Progenitor cell of endocrine pancreas (in vitro differentiated cells): ENCODE results near the gene RNF13. TPM values are rescaled to one million over a fixed set of nuclear protein-coding genes. Genes with fewer than 3 reads are reported as not detected.
"Not testable (repeated sequence)": the region's sequence is repeated elsewhere in the genome, so short reads cannot be mapped to it uniquely, and the experiment has no call there.

ENCODE experiments used
- DNase-seq: peaks from one replicate; pipeline ENCODE4 v3.0.0; 2021; ENCODE audit warnings: low spot score; ENCODE audit not compliant: unreplicated experiment
- H3K27ac Mint-ChIP-seq: 2 replicates; pipeline ENCODE4 v1.8.0; 2021; ENCODE audit warnings: mild to moderate bottlenecking, moderate library complexity, mixed read lengths
- H3K27me3 Mint-ChIP-seq: 2 replicates; pipeline ENCODE4 v1.8.0; 2021; ENCODE audit warnings: mixed read lengths
- H3K36me3 Mint-ChIP-seq: 2 replicates; pipeline ENCODE4 v1.8.0; 2022; ENCODE audit warnings: mixed read lengths; ENCODE audit not compliant: insufficient read depth
- H3K4me1 Mint-ChIP-seq: 2 replicates; pipeline ENCODE4 v1.8.0; 2021; ENCODE audit warnings: low read depth, mixed read lengths
- H3K4me3 Mint-ChIP-seq: 2 replicates; pipeline ENCODE4 v1.8.0; 2021; ENCODE audit warnings: low read depth, mild to moderate bottlenecking, moderate library complexity, mixed read lengths
- H3K9me3 Mint-ChIP-seq: 2 replicates; pipeline ENCODE4 v1.8.0; 2021; ENCODE audit warnings: low read depth, mixed read lengths
- CTCF ChIP-seq: fragments of 200-600 bp; sonication (generic); IDR thresholded peaks from one replicate; pipeline ENCODE4 v1.5.0; 2021; ENCODE audit warnings: antibody characterized with exemption, mild to moderate bottlenecking; ENCODE audit not compliant: unreplicated experiment
- total RNA-seq: library from RNA; stranded (reverse); gene quantifications from 2 replicates; pipeline ENCODE4 v1.2.1, GENCODE V29; 2021

Gene RNF13
- total RNA-seq, 1 donor from 2014 or later = 29.8 TPM

GRCh38 chr3:149826636-149827035 lies 13.6 kb downstream of the RNF13 start:
- DNase-seq = no peak
- peaks cover 9% of the 10 kb centered on the region for H3K36me3 Mint-ChIP-seq
- H3K4me1 Mint-ChIP-seq = no peaks in the 10 kb centered on the region
- H3K9me3 Mint-ChIP-seq = peaks cover 23% of the 10 kb centered on the region
- no peak overlapping the region for H3K27ac Mint-ChIP-seq
- TF ChIP-seq CTCF = no peak
- no peak overlapping the region for H3K4me3 Mint-ChIP-seq
- no peaks in the 10 kb centered on the region for H3K27me3 Mint-ChIP-seq

- H3K27me3 Mint-ChIP-seq = no peaks in the 10 kb centered on the region
- H3K9me3 Mint-ChIP-seq = peaks cover 26% of the 10 kb centered on the region
- no peaks in the 10 kb centered on the region for H3K4me1 Mint-ChIP-seq
- H3K36me3 Mint-ChIP-seq = peaks cover 14% of the 10 kb centered on the region
- DNase-seq = no peak
- no peak overlapping the region for H3K4me3 Mint-ChIP-seq
- TF ChIP-seq CTCF = no peak
- no peak overlapping the region for H3K27ac Mint-ChIP-seq
Measured at GRCh38 chr3:149828390-149828789, 15.4 kb downstream of the RNF13 start.

GRCh38 chr3:149829631-149830030 lies 16.6 kb downstream of the RNF13 start:
- not testable (repeated sequence) for H3K4me3 Mint-ChIP-seq, H3K27me3 Mint-ChIP-seq, DNase-seq, H3K27ac Mint-ChIP-seq, H3K4me1 Mint-ChIP-seq
- Mint-ChIP-seq H3K36me3 (peaks cover 20% of the 10 kb centered on the region), H3K9me3 (peaks cover 33% of the 10 kb centered on the region)

- no peak for DNase-seq
- no peaks in the 10 kb centered on the region for H3K27me3 Mint-ChIP-seq
- H3K27ac Mint-ChIP-seq = no peak overlapping the region
- H3K4me3 Mint-ChIP-seq = no peak overlapping the region
- peaks cover 28% of the 10 kb centered on the region for H3K36me3 Mint-ChIP-seq
- H3K9me3 Mint-ChIP-seq = peaks cover 45% of the 10 kb centered on the region
- no peaks in the 10 kb centered on the region for H3K4me1 Mint-ChIP-seq
- no peak for TF ChIP-seq CTCF
Measured at GRCh38 chr3:149830902-149831301, 17.9 kb downstream of the RNF13 start.

- H3K27ac Mint-ChIP-seq = no peak overlapping the region
- H3K27me3 Mint-ChIP-seq = no peaks in the 10 kb centered on the region
- no peak for TF ChIP-seq CTCF
- no peak for DNase-seq
- H3K4me3 Mint-ChIP-seq = no peak overlapping the region
- H3K36me3 Mint-ChIP-seq = peaks cover 28% of the 10 kb centered on the region
- H3K9me3 Mint-ChIP-seq = peaks cover 48% of the 10 kb centered on the region
- H3K4me1 Mint-ChIP-seq = no peaks in the 10 kb centered on the region
Measured at GRCh38 chr3:149831321-149831720, 18.3 kb downstream of the RNF13 start.

- no peak overlapping the region for H3K27ac Mint-ChIP-seq
- peaks cover 30% of the 10 kb centered on the region for H3K36me3 Mint-ChIP-seq
- no peak for TF ChIP-seq CTCF
- peaks cover 53% of the 10 kb centered on the region for H3K9me3 Mint-ChIP-seq
- no peaks in the 10 kb centered on the region for H3K27me3 Mint-ChIP-seq
- H3K4me3 Mint-ChIP-seq = no peak overlapping the region
- no peaks in the 10 kb centered on the region for H3K4me1 Mint-ChIP-seq
- no peak for DNase-seq
Measured at GRCh38 chr3:149832086-149832485, 19.1 kb downstream of the RNF13 start.
